NOMO-1 (cell line): Measurements from ENCODE around the gene CALB2.

Source experiments
- DNase-seq, 2 experiments: peaks; one replicate each; lab custom pipeline; 2025; ENCODE audit not compliant: unreplicated experiment in 2 of 2; lab: John Stamatoyannopoulos, UW

Gene CALB2

DNA sequence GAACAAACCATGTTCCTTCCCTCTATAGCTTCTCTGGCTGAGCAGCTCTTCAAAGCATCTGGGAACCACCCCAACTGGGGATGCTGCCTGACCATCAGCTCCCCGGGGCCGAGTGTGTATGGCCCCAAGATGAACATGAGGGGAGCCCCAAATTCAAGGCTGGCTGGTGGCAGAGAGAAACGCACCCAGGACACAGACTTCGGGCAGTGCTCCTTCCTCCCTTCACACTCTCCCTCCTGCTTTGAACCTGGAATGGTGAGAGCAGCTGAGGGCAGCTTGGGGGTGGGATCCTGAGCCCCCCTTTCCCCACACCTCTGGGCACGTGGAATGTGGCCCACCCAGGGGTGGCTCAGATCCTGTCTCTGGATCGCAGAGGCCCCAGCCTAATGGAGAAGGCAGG is 66.1 kb downstream of the CALB2 start:
- no peak for DNase-seq

DNA sequence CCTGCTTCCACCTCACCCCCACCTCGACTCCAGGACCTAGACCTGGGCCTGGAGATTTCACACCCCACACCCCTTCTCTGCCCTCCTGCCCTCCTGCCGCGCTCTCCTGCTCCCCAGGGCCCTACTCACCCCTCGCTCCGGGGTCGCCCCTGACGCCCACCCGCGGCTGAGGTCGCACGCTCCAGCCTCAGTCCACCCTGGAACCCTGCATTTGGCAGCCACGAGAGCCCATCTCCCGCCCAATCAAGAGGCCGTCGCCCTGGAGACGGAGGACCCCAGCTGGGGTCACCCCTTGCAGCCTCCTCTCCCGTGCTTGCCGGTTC is 67.2 kb downstream of the CALB2 start:
- no peak for DNase-seq

DNA sequence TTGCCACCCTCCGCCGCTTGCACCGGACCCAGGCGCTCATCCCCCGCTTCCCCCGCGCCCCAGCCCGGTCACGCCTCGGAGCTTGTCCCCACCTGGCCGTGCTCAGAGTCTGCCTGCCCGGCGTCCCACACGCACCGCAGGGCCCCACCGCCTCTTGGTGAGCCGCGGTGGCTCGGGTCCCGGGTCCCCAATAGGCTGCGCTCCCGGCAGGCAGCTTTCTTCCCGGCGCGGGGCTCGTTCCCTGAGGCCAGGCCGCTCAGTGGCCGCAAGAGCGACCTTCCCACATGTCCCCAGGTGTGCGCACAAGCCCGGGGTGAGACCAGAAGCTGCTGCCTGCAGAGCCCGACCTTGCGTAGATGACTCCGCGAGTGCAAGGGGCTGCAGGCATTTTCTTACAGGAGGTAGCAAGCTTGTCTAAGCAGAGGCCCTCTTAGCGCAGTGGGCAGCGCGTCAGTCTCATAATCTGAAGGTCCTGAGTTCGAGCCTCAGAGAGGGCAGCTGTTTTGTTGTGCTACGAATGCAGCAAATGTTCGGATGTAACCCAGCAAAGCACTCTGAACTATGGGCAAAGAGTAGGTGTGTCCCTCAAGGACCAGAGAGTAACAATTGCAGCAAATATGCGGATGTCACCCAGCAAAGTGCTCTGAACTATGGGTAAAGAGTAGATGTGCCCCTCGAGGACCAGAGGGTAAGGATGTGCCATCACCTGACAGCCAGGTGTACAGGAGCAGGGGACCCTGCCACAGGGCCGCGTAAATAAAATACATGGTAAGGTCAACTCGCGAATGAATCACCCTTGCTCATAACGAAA is 67.8 kb downstream of the CALB2 start:
- no peak for DNase-seq

GRCh38 chr16:71426880-71427615 is 68.5 kb downstream of the CALB2 start:
- DNase-seq, result no peak

DNA sequence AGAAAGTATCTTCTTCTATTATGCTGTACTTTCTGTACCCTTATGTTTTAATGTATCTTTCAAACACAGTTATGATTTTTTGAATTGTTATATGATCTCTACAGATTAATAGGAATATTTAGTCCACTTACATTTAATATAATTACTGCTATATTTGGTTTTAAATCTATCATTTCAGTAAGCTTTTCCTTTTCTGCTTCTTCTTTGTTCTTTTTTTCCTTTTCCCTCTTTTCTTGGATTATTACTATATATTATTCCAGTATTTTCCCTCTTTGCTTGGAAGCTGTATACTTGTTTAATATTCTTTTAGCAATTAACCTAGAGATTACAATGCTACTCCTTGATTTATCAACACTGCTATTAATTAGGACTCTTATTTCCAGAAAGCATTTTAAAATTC is 69.9 kb downstream of the CALB2 start:
- DNase-seq, result no peak

GRCh38 chr16:71428883-71429282 is 70.4 kb downstream of the CALB2 start:
- DNase-seq, result no peak

- DNase-seq, result no peak
Measured at GRCh38 chr16:71429581-71429980, 71.1 kb downstream of the CALB2 start.

- DNase-seq, result no peak
Measured at GRCh38 chr16:71430744-71431143, 72.2 kb downstream of the CALB2 start.

DNA sequence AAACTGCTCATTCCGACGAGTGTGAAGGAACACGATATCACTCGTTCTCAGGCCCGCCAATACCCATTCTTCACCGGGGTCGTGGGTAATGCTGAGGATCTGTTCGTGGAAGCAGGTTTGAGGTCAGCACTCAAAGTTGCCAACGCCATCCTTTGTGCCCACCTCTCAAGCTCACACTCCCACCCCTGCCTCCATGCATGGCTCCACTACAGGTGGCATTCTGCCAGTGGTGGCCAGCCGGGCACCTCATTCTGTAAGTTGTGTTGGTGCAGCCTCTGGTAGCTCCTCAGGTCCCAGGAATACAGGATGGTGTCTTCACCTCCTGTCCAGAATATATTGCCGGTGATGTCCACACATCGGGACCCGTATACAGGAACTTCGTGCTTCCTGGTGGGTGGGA is 72.7 kb downstream of the CALB2 start:
- no peak for DNase-seq

GRCh38 chr16:71431991-71432390 is 73.5 kb downstream of the CALB2 start:
- no peak for DNase-seq

GRCh38 chr16:71432906-71433305 is 74.4 kb downstream of the CALB2 start:
- DNase-seq, result no peak

GRCh38 chr16:71436473-71436872 is 78.0 kb downstream of the CALB2 start:
- no peak for DNase-seq

DNA sequence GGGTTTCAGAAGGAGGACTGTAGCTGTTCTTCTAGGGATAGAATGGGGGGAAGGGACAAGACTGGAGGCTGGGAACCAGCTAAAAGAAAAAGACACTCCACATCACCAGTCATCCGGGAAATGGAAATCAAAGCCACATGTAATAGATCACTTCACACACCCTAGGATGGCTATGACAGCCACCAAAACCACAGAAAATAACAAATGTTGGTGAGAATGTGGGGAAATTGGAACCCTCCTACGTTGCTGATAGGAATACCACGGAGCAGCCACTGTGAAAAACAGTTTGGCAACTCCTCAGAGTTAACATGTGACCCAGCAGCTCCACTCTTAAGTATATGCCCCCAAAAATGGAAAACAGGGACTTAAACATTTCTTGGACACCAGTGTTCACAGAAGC is 81.0 kb downstream of the CALB2 start:
- no peak for DNase-seq
